ENCODE results near the gene GNPTG. TPM values are rescaled to one million over a fixed set of nuclear protein-coding genes. Genes with fewer than 3 reads are reported as not detected.

Gene GNPTG
- total RNA-seq, 1 donor: 69.1 TPM

- Histone ChIP-seq H3K27ac (ENCODE audit: low read depth, low read length) (no peak overlapping the region), H3K4me3 (ENCODE audit: insufficient read depth, low read length) (no peak overlapping the region), H3K79me2 (ENCODE audit: insufficient read depth, low read length) (no peaks in the 10 kb centered on the region), H3K36me3 (ENCODE audit: insufficient read depth, low read length) (no peaks in the 10 kb centered on the region), H3K4me1 (ENCODE audit: insufficient read depth, low read length) (no peaks in the 10 kb centered on the region), H4K20me1 (ENCODE audit: insufficient read depth, low read length) (no peaks in the 10 kb centered on the region), H2AFZ (ENCODE audit: low read length) (no peak overlapping the region), H3K9me3 (ENCODE audit: low read depth, low read length) (peaks cover 2% of the 10 kb centered on the region), H3K27me3 (ENCODE audit: insufficient read depth, low read length) (peaks cover 52% of the 10 kb centered on the region), H3K4me2 (ENCODE audit: insufficient read depth, low read length) (no peak overlapping the region)
- no peak for DNase-seq (ENCODE audit: insufficient read length, low spot score, missing footprints)
- no peak for TF ChIP-seq CTCF (IDR thresholded peaks at IDR 0.05; ENCODE audit: extremely low read depth, low read depth, low read length)
Measured at GRCh38 chr16:1335211-1335971, 16.3 kb upstream of the GNPTG start.

- Histone ChIP-seq H3K4me3 (ENCODE audit: insufficient read depth, low read length) (no peak overlapping the region), H3K9me3 (ENCODE audit: low read depth, low read length) (no peaks in the 10 kb centered on the region), H3K27ac (ENCODE audit: low read depth, low read length) (no peak overlapping the region), H3K79me2 (ENCODE audit: insufficient read depth, low read length) (no peaks in the 10 kb centered on the region), H3K4me1 (ENCODE audit: insufficient read depth, low read length) (no peaks in the 10 kb centered on the region), H3K36me3 (ENCODE audit: insufficient read depth, low read length) (no peaks in the 10 kb centered on the region), H3K4me2 (ENCODE audit: insufficient read depth, low read length) (no peak overlapping the region), H3K27me3 (ENCODE audit: insufficient read depth, low read length) (peaks cover 52% of the 10 kb centered on the region), H2AFZ (ENCODE audit: low read length) (no peak overlapping the region), H4K20me1 (ENCODE audit: insufficient read depth, low read length) (no peaks in the 10 kb centered on the region)
- TF ChIP-seq CTCF (IDR thresholded peaks at IDR 0.05; ENCODE audit: extremely low read depth, low read depth, low read length): no peak
- DNase-seq (ENCODE audit: insufficient read length, low spot score, missing footprints): no peak
Measured at GRCh38 chr16:1335996-1336395, 15.7 kb upstream of the GNPTG start.

GRCh38 chr16:1336619-1337018 is 15.1 kb upstream of the GNPTG start:
- no peaks in the 10 kb centered on the region for H3K36me3 ChIP-seq (ENCODE audit: insufficient read depth, low read length)
- no peaks in the 10 kb centered on the region for H3K4me1 ChIP-seq (ENCODE audit: insufficient read depth, low read length)
- DNase-seq (ENCODE audit: insufficient read length, low spot score, missing footprints): no peak
- peaks cover 46% of the 10 kb centered on the region for H3K27me3 ChIP-seq (ENCODE audit: insufficient read depth, low read length)
- H3K4me2 ChIP-seq (ENCODE audit: insufficient read depth, low read length): no peak overlapping the region
- H3K79me2 ChIP-seq (ENCODE audit: insufficient read depth, low read length): no peaks in the 10 kb centered on the region
- no peaks in the 10 kb centered on the region for H3K9me3 ChIP-seq (ENCODE audit: low read depth, low read length)
- no peak overlapping the region for H3K4me3 ChIP-seq (ENCODE audit: insufficient read depth, low read length)
- H2AFZ ChIP-seq (ENCODE audit: low read length): no peak overlapping the region
- H3K27ac ChIP-seq (ENCODE audit: low read depth, low read length): no peak overlapping the region
- H4K20me1 ChIP-seq (ENCODE audit: insufficient read depth, low read length): no peaks in the 10 kb centered on the region
- no peak for TF ChIP-seq CTCF (IDR thresholded peaks at IDR 0.05; ENCODE audit: extremely low read depth, low read depth, low read length)

GRCh38 chr16:1337486-1337885 is 14.2 kb upstream of the GNPTG start:
- H3K79me2 ChIP-seq (ENCODE audit: insufficient read depth, low read length): no peaks in the 10 kb centered on the region
- H3K9me3 ChIP-seq (ENCODE audit: low read depth, low read length): no peaks in the 10 kb centered on the region
- no peaks in the 10 kb centered on the region for H3K36me3 ChIP-seq (ENCODE audit: insufficient read depth, low read length)
- no peak for DNase-seq (ENCODE audit: insufficient read length, low spot score, missing footprints)
- H3K4me1 ChIP-seq (ENCODE audit: insufficient read depth, low read length): no peaks in the 10 kb centered on the region
- no peak for TF ChIP-seq CTCF (IDR thresholded peaks at IDR 0.05; ENCODE audit: extremely low read depth, low read depth, low read length)
- no peak overlapping the region for H3K4me2 ChIP-seq (ENCODE audit: insufficient read depth, low read length)
- no peaks in the 10 kb centered on the region for H4K20me1 ChIP-seq (ENCODE audit: insufficient read depth, low read length)
- no peak overlapping the region for H3K4me3 ChIP-seq (ENCODE audit: insufficient read depth, low read length)
- peaks cover 40% of the 10 kb centered on the region for H3K27me3 ChIP-seq (ENCODE audit: insufficient read depth, low read length)
- no peak overlapping the region for H2AFZ ChIP-seq (ENCODE audit: low read length)
- H3K27ac ChIP-seq (ENCODE audit: low read depth, low read length): no peak overlapping the region
